Lower leg skin (tissue), 3 donors: Measurements from ENCODE around the gene TNF.

ENCODE experiments used
- CTCF ChIP-seq, 3 donors: fragments of 450-650 bp; IDR thresholded peaks; one replicate each; pipeline ENCODE4 v1.5.1; 2016; ENCODE audit warnings: antibody characterized with exemption in 3 of 3, mild to moderate bottlenecking in 3 of 3, moderate library complexity in 2 of 3
- POLR2A ChIP-seq, 2 donors: fragments of 450-650 bp; IDR thresholded peaks; one replicate each; pipeline ENCODE4 v1.6.1; 2016 to 2017; ENCODE audit warnings: antibody characterized with exemption in 2 of 2, mild to moderate bottlenecking in 1 of 2, moderate library complexity in 1 of 2

DNA sequence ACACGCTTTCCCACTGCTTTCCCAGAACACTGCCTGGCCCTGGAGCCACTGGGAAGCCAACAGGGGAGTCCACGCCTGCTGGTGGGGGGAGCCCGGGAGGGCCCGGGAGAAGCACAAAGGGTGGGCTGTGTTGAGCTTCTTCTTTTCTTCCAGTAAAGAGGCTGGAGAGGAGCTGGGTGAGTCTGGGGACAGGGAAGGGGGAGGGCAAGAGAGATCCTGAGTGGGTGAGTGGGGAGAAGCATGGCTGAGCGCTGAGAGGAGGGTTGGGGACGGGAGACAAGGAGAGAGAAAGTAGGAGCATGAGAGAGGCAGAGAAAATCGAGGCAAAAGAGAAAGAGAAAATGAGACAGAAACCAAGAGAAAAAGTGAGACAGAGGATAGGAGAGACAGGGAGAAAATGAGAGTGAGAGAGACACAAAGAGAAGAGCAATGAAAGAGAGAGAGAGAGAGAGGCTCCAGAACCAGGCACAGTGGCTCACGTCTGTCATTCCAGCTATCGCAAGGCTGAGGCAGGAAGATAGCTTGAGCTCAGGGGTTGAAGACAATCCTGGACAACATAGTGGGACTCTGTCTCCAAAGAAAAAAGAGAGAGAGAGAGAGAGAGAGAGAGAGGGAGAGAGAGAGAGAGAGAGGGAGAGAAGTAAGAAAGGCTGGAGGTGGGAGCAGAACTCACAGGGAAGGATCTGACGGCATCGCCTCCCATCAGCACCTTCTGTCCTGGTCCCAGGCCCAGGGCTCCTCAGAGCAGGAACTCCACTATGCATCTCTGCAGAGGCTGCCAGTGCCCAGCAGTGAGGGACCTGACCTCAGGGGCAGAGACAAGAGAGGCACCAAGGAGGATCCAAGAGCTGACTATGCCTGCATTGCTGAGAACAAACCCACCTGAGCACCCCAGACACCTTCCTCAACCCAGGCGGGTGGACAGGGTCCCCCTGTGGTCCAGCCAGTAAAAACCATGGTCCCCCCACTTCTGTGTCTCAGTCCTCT, 12.7 kb downstream of the TNF start:
- TF ChIP-seq CTCF (IDR thresholded peaks at IDR 0.05), result no peak
- TF ChIP-seq POLR2A (IDR thresholded peaks at IDR 0.05), result no peak
